GM12878 (cell line): ENCODE measurements around the gene MTFMT. TPM values are rescaled to one million over a fixed set of nuclear protein-coding genes. Genes with fewer than 3 reads are reported as not detected.
A peak's percentile ranks its signal among the peaks of the same experiment; 100 is the strongest.

Experiments used
- BMI1 ChIP-seq: fragments of 450-650 bp; IDR thresholded peaks from 2 replicates; pipeline ENCODE4 v1.6.1; 2016; ENCODE audit warnings: mild to moderate bottlenecking, moderate library complexity, borderline replicate concordance
- CBFB ChIP-seq: IDR thresholded peaks from 2 replicates; pipeline ENCODE4 v1.6.1; 2016; ENCODE audit warnings: antibody characterized with exemption, low read depth
- CREM ChIP-seq: IDR thresholded peaks from 2 replicates; pipeline ENCODE4 v1.6.1; 2014; ENCODE audit warnings: antibody characterized with exemption, low read depth
- CUX1 ChIP-seq: IDR thresholded peaks from 2 replicates; pipeline ENCODE4 v1.6.1; 2012; ENCODE audit warnings: improper control_type of control experiment, low read depth, low read length; ENCODE audit not compliant: insufficient replicate concordance
- EGR1 ChIP-seq, 2 experiments: IDR thresholded peaks; 1 replicate in 1 of 2; 2 replicates in 1 of 2; pipeline ENCODE4 v1.6.1; 2011 to 2012; ENCODE audit warnings: low read depth in 2 of 2, low read length in 2 of 2, borderline replicate concordance in 1 of 2, mild to moderate bottlenecking in 1 of 2, moderate library complexity in 1 of 2
- GATAD2B ChIP-seq: fragments of 450-650 bp; conservative IDR thresholded peaks from 2 replicates; pipeline ENCODE4 v1.6.1; 2017; ENCODE audit warnings: low read depth, mild to moderate bottlenecking, moderate library complexity
- IRF5 ChIP-seq: fragments of 450-650 bp; IDR thresholded peaks from 2 replicates; pipeline ENCODE4 v1.6.1; 2017; ENCODE audit warnings: borderline replicate concordance
- JUND ChIP-seq: IDR thresholded peaks from 2 replicates; pipeline ENCODE4 v1.6.1; 2012; ENCODE audit warnings: low read depth, mild to moderate bottlenecking, low read length, improper control_type of control experiment, moderate library complexity
- MYC ChIP-seq: IDR thresholded peaks from 2 replicates; pipeline ENCODE4 v1.6.1; 2011; ENCODE audit warnings: mild to moderate bottlenecking, low read length, moderate library complexity, inconsistent platforms; ENCODE audit not compliant: insufficient read depth, insufficient replicate concordance, insufficient read length, severe bottlenecking
- NFYA ChIP-seq: IDR thresholded peaks from 2 replicates; pipeline ENCODE4 v1.6.1; 2011; ENCODE audit warnings: low read depth, mild to moderate bottlenecking, low read length, improper control_type of control experiment, borderline replicate concordance
- PAX5 ChIP-seq: IDR thresholded peaks from 2 replicates; pipeline ENCODE4 v1.6.1; 2011; ENCODE audit warnings: low read depth, low read length, borderline replicate concordance
- PRDM15 ChIP-seq: fragments of 450-650 bp; formaldehyde crosslinking; IDR thresholded peaks from 2 replicates; pipeline ENCODE4 v1.4.0; 2020; ENCODE audit warnings: mild to moderate bottlenecking, moderate library complexity
- RELB ChIP-seq: fragments of 450-650 bp; IDR thresholded peaks from 2 replicates; pipeline ENCODE4 v1.6.1; 2017; ENCODE audit warnings: low read depth, mild to moderate bottlenecking, moderate library complexity
- SREBF2 ChIP-seq: IDR thresholded peaks from 2 replicates; pipeline ENCODE4 v1.6.1; 2012; ENCODE audit warnings: mild to moderate bottlenecking, low read length
- STAT1 ChIP-seq: fragments of 450-650 bp; conservative IDR thresholded peaks from 2 replicates; pipeline ENCODE4 v1.6.1; 2014; ENCODE audit warnings: antibody characterized with exemption, mild to moderate bottlenecking
- SUPT20H ChIP-seq: IDR thresholded peaks from 2 replicates; pipeline ENCODE4 v1.6.1; 2011; ENCODE audit warnings: low read depth, mild to moderate bottlenecking, low read length, moderate library complexity, borderline replicate concordance; ENCODE audit not compliant: control insufficient read depth
- YY1 ChIP-seq: IDR thresholded peaks from 2 replicates; pipeline ENCODE4 v1.6.1; 2011; ENCODE audit warnings: low read depth, mild to moderate bottlenecking, low read length
- ZNF384 ChIP-seq: IDR thresholded peaks from 2 replicates; pipeline ENCODE4 v1.6.1; 2012; ENCODE audit warnings: low read depth, mild to moderate bottlenecking, low read length, improper control_type of control experiment, borderline replicate concordance
- ZZZ3 ChIP-seq: IDR thresholded peaks from 2 replicates; pipeline ENCODE4 v1.6.1; 2011; ENCODE audit warnings: low read depth; ENCODE audit not compliant: control insufficient read depth, insufficient read length
- polyA plus RNA-seq, 11 experiments: library from polyadenylated mRNA; depleted of rRNA in 4 of 11; unstranded in 6 of 11; stranded (reverse) in 5 of 11; fragments of >200 nt; fragmentation: Nextera tagmentation in 4 of 11; fragmentation: Illumina TruSeq in 1 of 11; extraction: Ambion mirVana in 4 of 11; extraction: Trizol in 1 of 11; gene quantifications; 1 replicate in 1 of 11; 2 replicates in 10 of 11; pipeline versions ENCODE4 v1.2.1 to v1.2.3, GENCODE V29; 2011 to 2016; ENCODE audit warnings: inconsistent platforms in 2 of 11, missing spikeins in 2 of 11, low read depth in 1 of 11
- total RNA-seq, 4 experiments: library from RNA; depleted of rRNA in 3 of 4; stranded (reverse); fragments of >200 nt in 3 of 4; fragmentation: Illumina TruSeq in 1 of 4; extraction: Trizol in 1 of 4; gene quantifications; 2 replicates each; pipeline versions ENCODE4 v1.2.1 to v1.2.3, GENCODE V29; 2013 to 2021

The MTFMT gene
- total and polyA plus RNA-seq, 10 of the 15 experiments (the other 5 are each of a cell fraction or from before 2014, with no cell fraction given): 1.7 to 29.8 (median 17.4) TPM

GRCh38 chr15:64990168-64990470, 39.3 kb downstream of the MTFMT start (continued):
- TF ChIP-seq CUX1: peak; percentile 66
- TF ChIP-seq ZZZ3: no peak
- no peak for TF ChIP-seq IRF5
- no peak for TF ChIP-seq JUND
- no peak for TF ChIP-seq SUPT20H
- TF ChIP-seq YY1: no peak
- no peak; the same call in 1 of the 2 replicates for TF ChIP-seq BMI1
- no peak for TF ChIP-seq CBFB
- TF ChIP-seq CREM: no peak
- TF ChIP-seq EGR1 (IDR thresholded peaks at IDR 0.05; ENCODE audit: borderline replicate concordance in 1 of 2, low read depth in 2 of 2, low read length in 2 of 2): no peak
- no peak for TF ChIP-seq NFYA
- TF ChIP-seq GATAD2B: no peak
- no peak for TF ChIP-seq PRDM15 (CRISPR knock-in tag)
- no peak for TF ChIP-seq STAT1
- TF ChIP-seq PAX5: no peak
- no peak for TF ChIP-seq MYC
- no peak for TF ChIP-seq SREBF2
- TF ChIP-seq RELB: peak; percentile 68; the same call in 1 of the 2 replicates
- peak; percentile 23; the same call in 1 of the 2 replicates for TF ChIP-seq ZNF384
